Measurements from ENCODE around the gene COQ4.

DNA sequence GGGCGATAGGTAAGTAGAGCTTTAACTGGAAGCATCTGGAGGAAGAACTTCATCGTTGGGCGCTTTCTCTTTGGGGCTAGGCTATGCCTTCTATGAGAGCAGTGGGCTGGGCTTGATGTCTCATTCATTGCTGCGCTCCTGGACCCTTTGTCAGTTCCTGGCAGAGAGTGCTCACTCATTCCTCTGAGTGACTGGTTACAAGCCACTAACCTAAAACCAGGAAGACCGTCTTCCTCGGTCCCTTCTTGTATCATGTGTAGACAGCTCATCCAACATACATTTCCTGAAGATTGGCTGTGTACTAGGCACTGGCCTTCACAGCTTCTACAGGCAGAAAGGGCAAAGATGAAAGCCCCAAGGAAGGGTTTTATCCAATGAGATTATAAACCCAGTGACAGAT lies 40.1 kb upstream of the COQ4 start:
- TF ChIP-seq, protein P1, sequence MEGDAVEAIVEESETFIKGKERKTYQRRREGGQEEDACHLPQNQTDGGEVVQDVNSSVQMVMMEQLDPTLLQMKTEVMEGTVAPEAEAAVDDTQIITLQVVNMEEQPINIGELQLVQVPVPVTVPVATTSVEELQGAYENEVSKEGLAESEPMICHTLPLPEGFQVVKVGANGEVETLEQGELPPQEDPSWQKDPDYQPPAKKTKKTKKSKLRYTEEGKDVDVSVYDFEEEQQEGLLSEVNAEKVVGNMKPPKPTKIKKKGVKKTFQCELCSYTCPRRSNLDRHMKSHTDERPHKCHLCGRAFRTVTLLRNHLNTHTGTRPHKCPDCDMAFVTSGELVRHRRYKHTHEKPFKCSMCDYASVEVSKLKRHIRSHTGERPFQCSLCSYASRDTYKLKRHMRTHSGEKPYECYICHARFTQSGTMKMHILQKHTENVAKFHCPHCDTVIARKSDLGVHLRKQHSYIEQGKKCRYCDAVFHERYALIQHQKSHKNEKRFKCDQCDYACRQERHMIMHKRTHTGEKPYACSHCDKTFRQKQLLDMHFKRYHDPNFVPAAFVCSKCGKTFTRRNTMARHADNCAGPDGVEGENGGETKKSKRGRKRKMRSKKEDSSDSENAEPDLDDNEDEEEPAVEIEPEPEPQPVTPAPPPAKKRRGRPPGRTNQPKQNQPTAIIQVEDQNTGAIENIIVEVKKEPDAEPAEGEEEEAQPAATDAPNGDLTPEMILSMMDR (conservative IDR thresholded peaks at IDR 0.05; ENCODE audit: low read length), result no peak
- no peak for TF ChIP-seq EZH2phosphoT487 (IDR thresholded peaks at IDR 0.05; ENCODE audit: borderline replicate concordance)

Data from Loucy (cell line).